GM18873 (cell line): ENCODE results near the gene CACNA1C.

Experiments
- ATAC-seq: cut with Tn5 transposase; IDR thresholded peaks from one replicate; pipeline ENCODE4 v1.9.1; 2021; ENCODE audit warnings: mild to moderate bottlenecking, moderate library complexity, moderate number of reproducible peaks; ENCODE audit not compliant: unreplicated experiment, low FRiP score

The CACNA1C gene

DNA sequence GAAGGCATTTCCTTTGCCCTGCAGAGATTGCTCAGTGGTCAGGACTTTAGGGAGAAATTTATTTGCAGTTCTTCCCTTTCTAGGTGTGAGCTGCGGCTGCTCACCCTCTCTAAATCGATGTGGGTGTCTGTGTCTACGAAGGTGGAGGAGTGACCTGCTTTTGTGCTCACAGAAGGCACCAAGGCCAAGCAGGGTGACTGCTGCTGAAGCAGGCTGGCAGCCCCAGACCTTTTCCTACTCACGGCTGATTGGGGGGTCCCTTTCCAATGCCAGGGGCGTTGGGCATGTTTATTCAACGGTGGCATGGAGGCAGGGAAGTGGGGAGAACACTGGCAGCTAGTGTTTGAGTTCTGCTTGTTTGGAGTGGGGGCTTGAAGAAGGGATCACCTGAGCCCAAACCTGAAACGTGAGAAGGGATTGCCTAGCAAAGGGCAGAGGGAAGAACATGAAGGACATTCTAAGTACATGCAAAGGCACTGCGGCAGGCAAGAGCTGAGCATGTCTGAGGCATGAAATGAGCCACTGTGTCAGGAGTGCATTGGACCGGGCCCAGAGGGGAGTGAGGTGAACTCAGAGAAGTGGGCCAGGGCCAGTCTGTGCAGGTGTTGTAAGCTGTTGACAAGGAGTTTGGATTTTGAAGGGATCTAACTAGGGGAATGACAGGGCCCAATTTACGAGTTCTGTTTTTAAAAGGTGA is 56.3 kb downstream of the CACNA1C start:
- no peak for ATAC-seq

DNA sequence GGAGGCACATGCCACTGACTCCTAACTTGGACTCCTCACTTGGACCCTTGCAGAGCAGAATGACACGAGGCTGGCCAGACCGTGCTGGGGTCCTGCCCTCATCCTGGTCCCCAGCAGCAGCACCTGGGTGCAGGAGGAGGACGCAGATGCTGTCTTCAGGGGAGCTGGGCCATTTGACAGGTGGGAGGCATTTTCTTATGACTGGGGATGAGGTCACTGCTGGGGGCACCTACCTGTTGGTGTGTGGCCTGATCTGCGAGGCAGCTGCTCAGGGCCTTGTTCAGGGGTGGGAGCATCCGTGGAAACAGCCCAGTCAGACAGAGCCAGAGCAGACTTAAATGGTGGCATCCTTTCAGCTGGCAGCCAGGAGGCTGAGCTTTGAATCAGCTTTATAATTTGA is 57.3 kb downstream of the CACNA1C start:
- ATAC-seq, result no peak

DNA sequence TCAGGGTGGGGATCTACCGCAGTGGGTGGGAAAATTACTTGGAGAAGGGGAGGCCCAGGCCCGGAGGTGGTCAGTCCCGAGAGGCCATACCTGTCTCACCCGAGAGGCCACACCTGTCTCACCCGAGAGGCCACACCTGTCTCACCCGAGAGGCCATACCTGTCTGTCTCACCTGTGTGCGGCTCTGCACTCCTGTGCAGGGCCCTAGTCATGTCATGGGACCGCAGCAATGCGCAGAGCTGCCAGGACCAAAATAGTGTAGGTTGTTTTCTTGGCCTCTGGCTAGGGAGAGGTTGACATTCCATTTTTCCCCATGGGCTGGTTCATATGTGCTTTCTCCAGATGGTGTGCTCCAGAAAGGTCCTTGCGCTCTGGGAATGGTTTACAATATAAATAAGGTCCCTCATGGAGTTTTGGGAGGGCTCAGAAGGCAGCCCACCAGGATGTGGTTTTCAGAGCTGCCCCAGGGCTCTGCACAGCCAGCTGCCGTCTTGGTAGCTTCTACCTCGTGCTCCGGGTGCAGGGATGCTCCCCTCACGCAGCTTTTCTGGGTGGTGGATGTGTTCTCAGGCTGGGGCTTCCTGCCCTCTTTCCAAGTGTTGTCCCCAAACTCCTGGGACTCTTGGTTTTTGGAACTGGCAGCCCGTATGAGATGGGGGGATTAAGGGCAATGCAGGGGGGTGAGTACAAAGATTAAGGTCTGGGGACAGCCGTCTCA is 58.2 kb downstream of the CACNA1C start:
- ATAC-seq, result no peak

DNA sequence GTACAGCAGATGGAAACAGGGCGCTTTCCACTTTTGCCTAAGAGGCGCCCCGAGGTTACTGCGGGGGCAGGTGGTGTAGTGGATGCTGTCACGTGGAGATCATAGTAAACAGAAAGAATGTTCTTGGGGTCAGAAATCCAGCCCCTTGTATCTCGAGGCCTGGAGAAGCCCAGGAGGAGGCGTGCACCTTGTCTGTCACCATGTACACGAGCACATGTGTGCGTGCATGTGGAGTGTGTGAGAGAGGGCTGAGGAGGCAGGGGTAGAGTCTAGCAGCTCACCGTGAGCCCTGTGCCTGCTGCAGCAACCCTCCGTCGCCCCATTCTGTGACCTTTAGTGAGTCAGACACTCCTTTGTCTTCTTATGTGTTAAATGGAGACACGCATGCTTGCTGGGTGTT is 59.0 kb downstream of the CACNA1C start:
- no peak for ATAC-seq

DNA sequence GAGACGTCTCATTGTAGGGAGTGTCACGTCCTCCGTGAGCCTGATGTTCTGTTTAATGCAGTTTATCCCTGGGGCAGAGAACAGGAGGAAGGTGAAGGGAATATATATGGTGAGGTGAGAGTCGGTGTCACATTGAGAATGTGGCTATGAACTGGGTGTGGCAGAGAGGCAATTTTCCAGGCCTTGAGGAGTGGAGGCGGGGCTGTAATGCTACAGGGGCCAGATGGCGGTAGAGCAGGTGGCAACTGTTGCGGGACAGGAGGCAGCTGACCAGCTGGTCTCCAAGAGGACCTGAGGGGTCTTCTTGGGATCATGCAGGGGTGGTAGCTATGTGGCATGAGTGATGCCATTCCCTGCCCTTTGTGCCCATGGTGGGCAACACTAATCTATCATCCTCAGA is 59.6 kb downstream of the CACNA1C start:
- ATAC-seq, result no peak

DNA sequence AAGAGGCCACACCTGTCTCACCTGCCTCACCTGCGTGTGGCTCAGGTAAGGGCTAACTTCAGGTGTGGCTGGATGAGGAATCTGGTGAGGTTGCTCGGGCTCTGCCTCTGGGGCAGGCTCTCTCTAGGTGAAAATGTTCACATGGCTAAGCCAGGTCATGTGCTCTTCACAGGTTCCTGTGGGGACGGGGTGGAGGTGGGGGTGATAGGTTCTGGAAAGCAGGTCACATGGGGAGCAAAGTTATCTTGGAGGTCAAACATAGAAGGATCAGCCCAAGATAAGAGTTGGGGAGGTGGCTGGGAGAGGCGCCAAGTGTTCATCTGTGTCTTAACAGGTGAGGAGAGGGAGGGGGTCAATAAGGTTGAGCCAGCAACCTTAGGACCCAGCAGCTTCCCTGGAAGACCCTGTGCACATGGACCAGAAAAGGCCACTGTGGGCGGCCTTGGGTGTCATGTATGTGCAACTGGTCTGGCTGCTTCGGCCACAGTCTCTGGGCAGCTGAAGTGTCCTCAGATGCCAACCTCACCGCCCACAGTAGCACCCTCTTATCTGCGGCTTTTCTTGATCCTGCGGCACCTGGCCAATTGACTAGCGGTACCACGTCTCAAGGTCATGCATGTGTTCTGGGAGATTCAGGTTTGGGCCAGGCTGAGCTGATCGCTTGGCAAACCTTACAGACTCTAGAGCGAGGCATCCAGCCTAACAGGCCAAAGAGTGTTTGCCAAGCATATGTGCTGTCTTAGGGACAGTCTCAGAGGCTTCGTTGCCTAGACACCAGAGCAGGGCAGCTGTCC is 60.5 kb downstream of the CACNA1C start:
- no peak for ATAC-seq

DNA sequence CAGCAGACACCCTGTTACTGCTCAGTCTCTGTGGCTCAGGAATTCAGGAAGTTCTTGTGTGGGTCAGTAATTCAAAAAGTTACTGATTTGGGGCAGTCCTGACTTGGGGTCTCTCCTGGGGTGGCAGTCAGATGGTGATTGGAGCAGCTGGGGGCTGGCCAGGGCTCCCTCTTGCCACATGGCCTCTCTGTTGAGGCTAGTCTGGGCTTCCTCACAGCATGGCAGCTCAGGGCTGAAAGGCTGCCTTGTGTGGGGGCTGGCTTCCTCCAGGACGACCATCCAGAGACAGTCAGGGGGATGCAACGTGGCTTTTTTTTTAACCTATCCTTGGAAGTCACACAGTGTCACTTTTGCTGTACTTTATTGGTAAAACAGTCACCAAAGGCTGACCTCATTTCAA is 61.3 kb downstream of the CACNA1C start:
- ATAC-seq, result no peak

DNA sequence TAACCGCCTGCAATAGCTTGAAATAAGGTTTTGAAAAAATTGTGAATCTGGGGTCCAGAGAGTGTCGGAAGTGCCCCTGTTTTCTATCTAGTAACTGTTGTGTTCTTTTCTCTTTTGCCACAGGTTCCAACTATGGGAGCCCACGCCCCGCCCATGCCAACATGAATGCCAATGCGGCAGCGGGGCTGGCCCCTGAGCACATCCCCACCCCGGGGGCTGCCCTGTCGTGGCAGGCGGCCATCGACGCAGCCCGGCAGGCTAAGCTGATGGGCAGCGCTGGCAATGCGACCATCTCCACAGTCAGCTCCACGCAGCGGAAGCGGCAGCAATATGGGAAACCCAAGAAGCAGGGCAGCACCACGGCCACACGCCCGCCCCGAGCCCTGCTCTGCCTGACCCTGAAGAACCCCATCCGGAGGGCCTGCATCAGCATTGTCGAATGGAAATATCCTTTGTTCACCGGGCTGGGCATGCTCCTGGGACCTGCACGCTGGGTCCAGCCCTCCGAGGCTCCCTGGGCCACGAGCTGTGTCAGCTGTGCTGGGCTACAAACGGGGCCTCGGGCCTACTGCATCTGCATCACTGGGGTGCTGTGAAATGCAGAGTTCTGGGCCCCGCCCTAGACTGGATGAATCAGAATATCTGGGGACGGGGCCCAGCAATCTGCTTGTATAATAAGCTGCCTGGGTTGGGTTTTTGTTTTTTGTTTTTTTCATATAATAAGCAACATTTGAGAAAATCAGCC is 62.5 kb downstream of the CACNA1C start:
- no peak for ATAC-seq

DNA sequence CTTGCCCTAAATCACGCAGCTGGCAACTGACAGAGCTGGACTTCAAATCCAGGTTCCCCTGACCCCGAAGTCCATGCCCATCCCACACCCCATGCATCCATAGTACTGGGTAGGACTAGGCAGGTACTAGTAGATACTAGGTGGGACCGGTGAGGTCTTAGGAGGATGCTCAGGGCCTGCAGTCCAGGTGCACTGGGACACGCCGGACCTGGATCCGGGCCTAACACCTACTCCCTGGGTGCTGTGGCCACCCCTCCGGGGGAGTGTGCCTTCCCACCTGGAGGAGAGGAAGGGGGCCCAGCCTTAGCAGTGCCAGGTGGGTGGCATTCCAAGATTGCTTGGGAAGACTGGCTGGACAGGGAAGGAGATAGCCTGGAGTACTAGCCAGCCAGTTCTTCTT is 64.8 kb downstream of the CACNA1C start:
- no peak for ATAC-seq

DNA sequence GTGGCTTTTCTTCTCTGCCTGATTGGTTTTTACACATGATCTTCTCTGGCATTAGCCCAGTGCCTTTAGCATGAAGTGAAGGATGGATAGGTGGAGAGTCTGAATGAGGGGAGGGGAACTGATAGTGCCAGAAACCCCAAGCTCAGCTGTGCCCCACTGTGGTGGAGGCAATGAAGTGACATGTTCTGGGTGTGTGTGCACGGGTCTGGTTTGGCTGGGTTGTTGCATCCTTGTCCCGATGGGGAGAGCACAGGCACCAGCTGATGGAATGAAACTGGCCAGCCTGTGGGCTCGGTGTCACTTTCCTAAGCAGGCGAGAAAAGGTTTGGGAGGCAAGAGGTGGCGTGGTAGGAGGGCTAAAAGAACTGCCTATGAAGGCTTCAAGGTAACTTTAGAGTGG is 65.3 kb downstream of the CACNA1C start:
- ATAC-seq, result no peak

DNA sequence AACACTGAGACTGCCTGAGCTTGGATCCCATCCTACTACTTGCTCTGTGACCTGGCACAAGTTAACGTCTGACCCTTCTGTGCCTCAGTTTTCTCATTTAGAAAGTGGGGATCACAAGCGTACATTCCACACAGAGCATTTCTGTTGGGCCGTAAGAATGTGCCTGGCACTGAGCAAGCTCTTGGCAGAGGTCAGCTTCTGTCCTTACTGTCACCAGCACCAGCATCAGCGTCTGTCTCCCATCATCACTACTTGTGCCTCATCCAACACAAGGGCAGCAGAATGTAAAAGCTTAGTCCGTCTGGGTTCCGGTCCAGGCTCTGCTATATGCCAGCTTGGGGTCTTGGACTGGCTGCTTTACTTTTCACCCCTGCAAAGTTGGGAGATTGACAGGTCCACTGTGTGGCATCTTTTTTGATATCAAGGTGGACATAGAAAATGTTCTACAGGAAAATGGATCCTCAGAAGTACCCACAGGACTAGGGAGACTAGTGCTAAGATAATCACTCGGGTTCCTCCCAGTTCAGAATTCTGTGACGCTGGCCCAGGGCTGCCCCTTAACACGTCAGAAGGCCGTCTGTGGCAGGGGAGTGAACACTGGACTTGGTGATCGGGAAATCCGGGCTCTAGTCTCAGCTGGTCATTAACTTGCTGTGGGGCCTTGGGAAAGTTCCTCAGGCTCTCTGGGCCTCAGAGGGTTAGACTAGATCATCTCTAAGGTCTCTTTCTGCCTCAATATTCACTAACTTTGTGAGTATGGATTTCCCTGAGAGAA is 65.9 kb downstream of the CACNA1C start:
- ATAC-seq, result no peak

DNA sequence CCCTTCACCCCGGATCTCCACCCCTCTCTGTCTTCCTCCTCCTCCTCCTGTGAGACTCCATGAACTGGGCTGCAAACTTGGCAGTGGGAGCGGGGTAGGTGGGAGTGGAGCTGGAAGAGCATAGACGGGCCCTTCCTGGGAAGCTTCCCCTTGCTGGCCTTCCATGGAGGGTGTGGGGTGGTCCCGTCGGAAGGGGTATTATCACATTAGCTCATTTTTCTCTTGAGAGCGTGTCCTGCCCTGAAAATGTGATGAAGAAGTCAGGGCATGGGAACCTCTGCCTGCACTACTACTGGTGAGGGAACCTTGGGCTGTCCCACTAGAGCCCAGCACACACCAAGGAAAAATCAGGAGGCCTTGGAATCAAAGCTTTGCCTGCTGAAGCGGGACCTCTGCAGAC is 66.5 kb downstream of the CACNA1C start:
- no peak for ATAC-seq

DNA sequence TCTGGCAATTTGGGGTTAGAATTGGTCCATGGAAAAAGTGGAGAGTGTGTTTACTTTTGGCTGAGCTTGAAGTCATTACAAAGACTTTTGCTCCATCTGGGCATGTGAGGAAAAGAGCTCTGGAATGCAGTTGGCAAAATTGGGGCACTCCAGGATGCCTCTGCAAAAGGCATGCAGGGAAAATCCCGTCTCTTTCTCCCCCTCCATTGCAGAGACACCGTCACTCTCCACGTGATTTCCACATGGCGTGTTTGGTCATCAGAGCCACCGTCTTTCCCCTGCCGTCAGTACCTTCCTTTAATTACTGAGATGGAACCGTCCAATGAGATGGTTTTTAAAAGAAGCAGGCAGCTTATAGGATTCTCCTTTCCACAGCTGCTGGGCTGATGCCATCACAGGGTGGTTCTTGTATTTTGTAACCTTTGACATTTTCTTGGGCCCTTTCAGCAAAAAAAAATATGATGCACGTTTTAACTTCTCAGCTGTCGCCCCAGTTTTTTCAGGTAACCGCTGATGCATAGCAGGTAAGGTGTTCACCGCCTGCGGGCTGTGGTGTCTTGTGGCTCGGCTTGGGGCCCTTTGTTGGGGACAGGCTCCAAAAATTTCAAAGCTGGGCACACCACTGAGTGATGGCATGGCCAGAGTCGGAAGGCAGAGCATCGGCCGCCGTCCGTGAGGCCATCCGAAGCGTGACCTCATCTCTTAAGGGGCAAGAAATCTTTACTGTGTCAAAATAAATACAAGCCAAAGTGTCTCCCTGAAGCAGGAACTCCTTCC is 68.4 kb downstream of the CACNA1C start:
- ATAC-seq, result no peak

DNA sequence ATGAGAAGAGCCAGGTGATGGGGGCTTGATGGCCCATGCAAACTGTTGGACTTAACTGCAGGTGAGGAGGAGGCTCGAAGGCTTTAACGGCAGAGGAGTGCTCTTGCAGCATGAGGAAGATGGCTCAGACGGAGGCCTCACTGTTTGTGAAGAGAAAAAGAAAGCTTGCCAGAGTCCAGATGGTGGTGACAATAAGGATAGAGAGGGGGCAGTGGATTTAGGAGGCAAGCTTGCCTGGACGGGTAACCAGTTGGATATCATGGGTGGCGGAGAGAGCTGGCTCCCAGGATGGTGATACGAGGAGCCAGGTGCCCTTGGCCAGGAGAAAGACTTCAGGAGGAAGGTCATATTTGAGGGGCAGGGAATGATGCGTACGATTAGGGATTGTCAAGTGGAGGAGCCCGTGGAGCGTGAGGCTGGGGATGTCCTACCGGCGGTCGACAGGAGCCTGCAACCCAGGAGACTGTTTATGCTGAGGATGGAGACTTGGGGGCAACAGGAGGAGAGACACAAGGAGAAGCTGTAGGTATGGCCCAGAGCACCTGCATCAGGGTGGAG is 71.8 kb downstream of the CACNA1C start:
- no peak for ATAC-seq

DNA sequence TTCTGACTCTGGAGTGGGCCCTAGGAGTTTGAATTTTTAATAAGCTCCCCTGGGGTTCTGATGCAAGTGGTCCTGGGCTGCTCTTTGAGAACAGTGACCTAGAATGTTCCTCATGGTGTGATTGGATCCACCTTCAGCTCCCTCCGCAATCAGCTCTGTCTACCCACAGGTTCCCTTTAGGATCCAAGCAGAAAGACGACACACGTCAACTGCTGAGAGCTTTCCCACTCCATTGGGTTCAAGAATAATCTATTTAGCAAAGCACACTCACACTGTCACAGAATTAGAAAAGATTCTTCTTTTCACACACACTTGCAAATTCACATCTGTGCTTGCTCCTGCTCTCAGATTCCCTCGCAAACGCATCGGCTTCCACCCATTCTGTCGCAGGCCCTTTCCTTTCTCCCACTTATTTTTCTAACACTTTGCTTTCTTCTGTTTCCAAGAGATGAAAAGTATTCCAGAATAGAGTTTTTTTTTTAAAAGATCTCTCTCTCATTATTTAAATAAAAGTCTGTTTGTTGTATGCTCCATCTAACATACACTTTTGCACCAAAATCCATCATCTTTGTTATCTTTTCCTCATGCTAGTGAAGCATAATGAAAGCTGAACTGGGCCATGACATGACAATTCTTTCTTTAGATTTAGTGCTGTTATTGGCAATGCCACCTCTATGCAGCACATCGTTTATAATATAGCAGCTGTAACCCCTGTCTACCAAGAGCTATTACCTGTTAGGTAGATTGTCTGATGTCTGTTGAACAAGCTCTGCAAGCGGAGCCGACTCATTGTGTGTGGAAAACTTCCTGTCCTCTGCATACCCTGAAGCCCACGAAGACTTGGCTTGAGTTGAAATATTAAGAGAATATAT is 73.1 kb downstream of the CACNA1C start:
- ATAC-seq, result no peak

DNA sequence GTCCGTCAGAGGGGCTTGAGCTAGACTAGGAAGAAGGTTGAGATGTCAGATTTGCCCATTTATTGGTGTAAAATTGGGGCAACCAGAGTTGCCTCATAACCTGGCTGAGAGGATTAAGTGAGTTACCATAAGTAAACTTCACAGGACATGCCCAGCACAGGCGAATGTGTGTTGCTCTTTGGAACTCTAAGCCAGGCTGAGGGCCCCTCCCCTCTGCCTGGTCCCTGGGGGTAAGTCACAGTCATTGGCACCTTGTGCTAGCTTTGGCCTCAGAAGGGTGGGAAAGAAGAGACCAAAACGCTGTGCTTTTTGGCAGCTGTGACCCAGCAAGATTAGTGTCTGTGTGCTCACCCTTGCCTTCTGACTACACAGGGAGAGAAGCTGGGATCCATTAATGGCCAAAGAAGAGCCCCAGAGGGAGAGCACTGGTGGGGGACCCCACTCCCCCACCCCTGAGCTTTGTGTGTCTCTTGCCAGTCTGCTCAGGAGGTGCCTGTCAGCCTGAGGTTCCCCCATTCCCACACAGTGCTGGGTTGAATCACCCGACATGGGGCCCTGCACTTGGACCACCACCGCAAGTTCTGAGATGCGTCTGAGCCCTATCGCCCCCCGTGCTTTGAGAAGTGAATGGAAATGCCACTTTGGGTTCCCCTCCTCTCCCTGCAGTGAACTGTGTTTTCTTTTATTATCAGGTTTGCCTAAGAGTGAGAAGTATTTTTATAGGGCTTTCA is 74.1 kb downstream of the CACNA1C start:
- no peak for ATAC-seq

DNA sequence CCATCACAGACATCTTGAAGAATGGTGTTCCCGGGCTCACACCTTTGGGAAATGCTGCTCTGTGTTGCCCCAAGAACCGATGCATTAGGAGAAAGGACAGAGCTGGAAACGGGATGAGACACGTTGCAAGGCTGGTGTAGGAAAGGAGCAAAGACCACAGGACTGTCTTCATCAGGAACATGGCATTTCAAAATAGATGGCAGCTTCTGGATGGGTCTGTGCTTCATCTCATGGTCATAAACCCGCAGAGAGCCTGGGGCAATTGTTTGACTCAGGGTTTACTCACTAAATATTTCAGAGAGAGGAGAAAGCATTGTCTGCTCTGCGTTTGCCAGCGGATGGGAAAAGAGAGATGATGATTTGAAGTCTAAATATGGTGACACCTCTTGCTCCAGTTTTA is 76.3 kb downstream of the CACNA1C start:
- ATAC-seq, result no peak
